Keratinocyte (primary cell): Measurements from ENCODE around the gene MPZL1. TPM values are rescaled to one million over a fixed set of nuclear protein-coding genes. Genes with fewer than 3 reads are reported as not detected.

Experiments used
- DNase-seq: peaks from one replicate; pipeline ENCODE4 v3.0.0-alpha.2; 2011; ENCODE audit warnings: low read depth, missing footprints, low spot score
- FAIRE-seq: peaks from 2 replicates; lab custom pipeline; 2011; peaks lifted over from hg19 to GRCh38; lab: Jason Lieb, UNC
- H2AFZ ChIP-seq: 2 replicates; pipeline ENCODE4 v1.6.0; 2012; ENCODE audit warnings: low read length, control low read depth, inconsistent platforms; ENCODE audit not compliant: control insufficient read depth
- H3K27ac ChIP-seq: 2 replicates; pipeline ENCODE4 v1.5.1; 2011; ENCODE audit warnings: low read length; ENCODE audit not compliant: control insufficient read depth, insufficient read depth
- H3K27me3 ChIP-seq: 3 replicates; pipeline ENCODE4 v1.6.0; 2011; ENCODE audit warnings: low read length; ENCODE audit not compliant: control insufficient read depth, insufficient read depth; ENCODE audit errors: extremely low read depth
- H3K36me3 ChIP-seq, 2 experiments: 2 replicates in 1 of 2; 3 replicates in 1 of 2; pipeline ENCODE4 v1.5.1; 2011; ENCODE audit warnings: low read length in 2 of 2, mild to moderate bottlenecking in 1 of 2; ENCODE audit not compliant: control insufficient read depth in 2 of 2, insufficient read depth in 2 of 2; ENCODE audit errors: extremely low read depth in 1 of 2
- H3K4me1 ChIP-seq: 3 replicates; pipeline ENCODE4 v1.5.1; 2011; ENCODE audit warnings: low read length; ENCODE audit not compliant: control insufficient read depth, insufficient read depth; ENCODE audit errors: extremely low read depth
- H3K4me2 ChIP-seq: 3 replicates; pipeline ENCODE4 v1.6.0; 2011; ENCODE audit warnings: low read depth, low read length; ENCODE audit not compliant: control insufficient read depth, insufficient read depth; ENCODE audit errors: extremely low read depth
- H3K4me3 ChIP-seq, 3 experiments: fragments of 200-600 bp in 1 of 3; sonication (generic) in 1 of 3; 2 replicates in 2 of 3; 3 replicates in 1 of 3; pipeline ENCODE4 v1.5.1; 2011 to 2016; ENCODE audit warnings: low read length in 3 of 3, mild to moderate bottlenecking in 3 of 3, control low read depth in 2 of 3, inconsistent platforms in 1 of 3, low read depth in 1 of 3, mixed read lengths in 1 of 3, mixed run types in 1 of 3, moderate library complexity in 1 of 3; ENCODE audit not compliant: control insufficient read depth in 2 of 3, insufficient read depth in 2 of 3; ENCODE audit errors: extremely low read depth in 1 of 3
- H3K79me2 ChIP-seq: 2 replicates; pipeline ENCODE4 v1.6.0; 2012; ENCODE audit warnings: low read length; ENCODE audit not compliant: control insufficient read depth, insufficient read depth
- H3K9ac ChIP-seq: 3 replicates; pipeline ENCODE4 v1.6.0; 2011; ENCODE audit warnings: low read length; ENCODE audit not compliant: control insufficient read depth, insufficient read depth; ENCODE audit errors: extremely low read depth
- H3K9me1 ChIP-seq: 3 replicates; pipeline ENCODE4 v1.6.0; 2011; ENCODE audit warnings: low read length; ENCODE audit not compliant: control insufficient read depth, insufficient read depth; ENCODE audit errors: extremely low read depth
- H3K9me3 ChIP-seq: 2 replicates; pipeline ENCODE4 v1.5.1; 2012; ENCODE audit warnings: low read depth, low read length; ENCODE audit not compliant: control insufficient read depth
- H4K20me1 ChIP-seq: 3 replicates; pipeline ENCODE4 v1.6.0; 2011; ENCODE audit warnings: low read length; ENCODE audit not compliant: control insufficient read depth, insufficient read depth; ENCODE audit errors: extremely low read depth
- EZH2 ChIP-seq: IDR thresholded peaks from one replicate; pipeline ENCODE4 v1.6.1; 2012; ENCODE audit warnings: inconsistent platforms, mild to moderate bottlenecking, low read length, moderate library complexity
- dilution Hi-C: fragments of 300-500 bp; cut with MboI; formaldehyde crosslinking; loops from one replicate; pipeline ENCODE4 v1.7.0; 2020; ENCODE audit warnings: low sequenced_read_pairs; ENCODE audit not compliant: extremely low pct_ligation_motif_present
- polyA plus RNA-seq, 5 experiments: library from polyadenylated mRNA; depleted of rRNA in 3 of 5; stranded (reverse) in 3 of 5; stranded (forward) in 1 of 5; unstranded in 1 of 5; fragments of >200 nt; gene quantifications; 1 replicate in 1 of 5; 2 replicates in 3 of 5; 3 replicates in 1 of 5; pipeline versions ENCODE4 v1.2.1 to v1.2.3, GENCODE V29; 2011 to 2012; ENCODE audit warnings: missing spikeins in 2 of 5, low read depth in 1 of 5, low replicate concordance in 1 of 5
- TF ChIP-seq, protein P1 (sequence below), 3 experiments: IDR thresholded peaks in 1 of 3; conservative IDR thresholded peaks in 1 of 3; optimal IDR thresholded peaks in 1 of 3; 2 replicates in 2 of 3; 3 replicates in 1 of 3; pipeline versions ENCODE3 to v1.5.1; 2011; ENCODE audit warnings: low read length in 3 of 3, mild to moderate bottlenecking in 3 of 3, moderate library complexity in 2 of 3, control low read depth in 1 of 3, inconsistent platforms in 1 of 3; ENCODE audit not compliant: insufficient read depth in 2 of 3; ENCODE audit errors: extremely low read depth in 1 of 3

The MPZL1 gene
- polyA plus RNA-seq, 1 donor (not counting 4 experiments of a cell fraction or from before 2014, with no cell fraction given) = 195 TPM

DNA sequence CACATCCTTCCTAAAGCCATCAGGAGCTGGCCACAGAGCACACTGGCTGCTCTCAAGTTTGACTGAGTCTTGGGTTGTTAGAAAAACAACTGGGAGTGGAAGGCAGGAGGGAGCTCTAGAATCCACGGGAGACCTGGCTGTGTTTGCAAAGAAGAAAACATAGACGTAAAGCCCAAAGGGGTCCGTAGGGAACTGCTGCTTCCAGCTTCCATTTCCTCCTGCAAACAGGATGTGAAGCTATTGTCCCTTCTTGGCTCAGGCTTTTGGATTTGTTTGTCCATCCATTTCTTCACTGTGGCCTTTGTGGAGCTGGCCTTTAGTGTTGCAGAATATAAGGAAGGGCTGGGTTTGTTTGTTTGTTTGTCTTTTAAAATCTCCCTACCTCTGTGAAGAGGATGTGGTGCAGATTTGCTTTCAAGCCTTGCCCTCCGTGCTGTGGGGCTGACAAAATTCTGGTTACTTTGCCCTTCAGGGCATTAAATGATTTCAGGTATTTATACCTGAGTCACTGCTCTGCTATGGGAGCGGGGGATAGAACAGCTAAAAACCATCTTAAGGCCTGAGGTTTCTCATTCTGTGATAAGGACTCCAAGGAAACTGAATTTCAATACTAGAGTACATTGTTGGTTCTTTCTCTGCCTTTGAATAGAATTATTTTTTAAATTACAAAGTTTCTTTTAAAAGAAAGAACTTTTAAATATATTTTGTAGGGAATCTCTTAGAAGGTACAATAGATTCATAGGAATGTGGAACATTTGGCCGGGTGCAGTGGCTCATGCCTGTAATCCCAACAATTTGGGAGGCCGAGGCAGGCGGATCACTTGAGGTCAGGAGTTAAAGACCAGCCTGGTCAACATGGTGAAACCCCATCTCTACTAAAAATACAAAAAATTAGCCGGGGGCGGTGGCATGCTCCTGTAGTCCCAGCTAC is 74.3 kb downstream of the MPZL1 start:
- H3K4me1 ChIP-seq = peaks cover 49% of the 10 kb centered on the region
- FAIRE-seq (peak; percentile 80), DNase-seq (peak; percentile 41)
- dilution Hi-C loops = no loop called here
- H3K4me3 ChIP-seq = peak overlapping the region in 1 of 3 experiments; percentile 13
- no peak overlapping the region for H2AFZ ChIP-seq
- no peaks in the 10 kb centered on the region for H3K9me1 ChIP-seq
- H4K20me1 ChIP-seq = no peaks in the 10 kb centered on the region
- peak overlapping the region; percentile 86 for H3K4me2 ChIP-seq
- no peaks in the 10 kb centered on the region for H3K9me3 ChIP-seq
- no peaks in the 10 kb centered on the region for H3K79me2 ChIP-seq
- H3K9ac ChIP-seq = peak overlapping the region; percentile 53
- no peaks in the 10 kb centered on the region for H3K27me3 ChIP-seq
- peak overlapping the region; percentile 89 for H3K27ac ChIP-seq
- H3K36me3 ChIP-seq = peaks cover 0 to 3% of the 10 kb centered on the region in 2 experiments
- TF ChIP-seq EZH2 = no peak
- TF ChIP-seq, protein P1, sequence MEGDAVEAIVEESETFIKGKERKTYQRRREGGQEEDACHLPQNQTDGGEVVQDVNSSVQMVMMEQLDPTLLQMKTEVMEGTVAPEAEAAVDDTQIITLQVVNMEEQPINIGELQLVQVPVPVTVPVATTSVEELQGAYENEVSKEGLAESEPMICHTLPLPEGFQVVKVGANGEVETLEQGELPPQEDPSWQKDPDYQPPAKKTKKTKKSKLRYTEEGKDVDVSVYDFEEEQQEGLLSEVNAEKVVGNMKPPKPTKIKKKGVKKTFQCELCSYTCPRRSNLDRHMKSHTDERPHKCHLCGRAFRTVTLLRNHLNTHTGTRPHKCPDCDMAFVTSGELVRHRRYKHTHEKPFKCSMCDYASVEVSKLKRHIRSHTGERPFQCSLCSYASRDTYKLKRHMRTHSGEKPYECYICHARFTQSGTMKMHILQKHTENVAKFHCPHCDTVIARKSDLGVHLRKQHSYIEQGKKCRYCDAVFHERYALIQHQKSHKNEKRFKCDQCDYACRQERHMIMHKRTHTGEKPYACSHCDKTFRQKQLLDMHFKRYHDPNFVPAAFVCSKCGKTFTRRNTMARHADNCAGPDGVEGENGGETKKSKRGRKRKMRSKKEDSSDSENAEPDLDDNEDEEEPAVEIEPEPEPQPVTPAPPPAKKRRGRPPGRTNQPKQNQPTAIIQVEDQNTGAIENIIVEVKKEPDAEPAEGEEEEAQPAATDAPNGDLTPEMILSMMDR (optimal IDR thresholded peaks at IDR 0.05 in 1 of 3, IDR thresholded peaks at IDR 0.05 in 1 of 3, conservative IDR thresholded peaks at IDR 0.05 in 1 of 3; ENCODE audit: extremely low read depth in 1 of 3, insufficient read depth in 2 of 3, low read length in 3 of 3) = no peak

DNA sequence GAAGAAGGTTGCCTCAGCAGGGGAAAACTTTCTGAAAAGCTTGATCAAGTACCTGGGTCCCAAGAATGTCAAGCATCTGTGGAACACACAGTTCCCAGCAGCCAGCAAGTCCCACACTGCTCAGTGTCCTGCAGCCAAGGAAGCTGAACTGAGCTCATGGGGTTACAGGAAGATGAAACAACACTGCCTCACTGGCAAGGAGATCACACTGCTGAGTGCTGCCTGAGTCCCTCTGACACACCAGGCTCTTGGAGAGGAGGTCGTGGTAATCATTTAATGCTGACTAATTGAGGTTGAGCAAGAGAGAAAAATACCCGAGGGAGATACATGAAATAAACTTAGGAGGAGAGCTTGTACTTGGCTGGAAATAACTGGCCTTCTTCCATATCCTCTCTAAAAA is 75.2 kb downstream of the MPZL1 start:
- Histone ChIP-seq H3K9me3 (no peaks in the 10 kb centered on the region), H3K9ac (peak overlapping the region; percentile 53), H3K9me1 (no peaks in the 10 kb centered on the region), H3K4me3 (peak overlapping the region in 2 of 3 experiments; percentile 33 to 34), H2AFZ (no peak overlapping the region), H3K27ac (peak overlapping the region; percentile 89), H3K4me1 (peaks cover 48% of the 10 kb centered on the region), H3K79me2 (no peaks in the 10 kb centered on the region), H3K4me2 (peak overlapping the region; percentile 86), H3K36me3 (peaks cover 0 to 3% of the 10 kb centered on the region in 2 experiments), H3K27me3 (no peaks in the 10 kb centered on the region), H4K20me1 (no peaks in the 10 kb centered on the region)
- DNase-seq (peak; percentile 86), FAIRE-seq (peak; percentile 98)
- dilution Hi-C loops = no loop called here
- TF ChIP-seq EZH2 = no peak
- TF ChIP-seq, protein P1 (optimal IDR thresholded peaks at IDR 0.05 in 1 of 3, IDR thresholded peaks at IDR 0.05 in 1 of 3, conservative IDR thresholded peaks at IDR 0.05 in 1 of 3; ENCODE audit: extremely low read depth in 1 of 3, insufficient read depth in 2 of 3, low read length in 3 of 3) = peak in 2 of 3 experiments; percentile 27 to 55
